Small intestine (tissue), 7 donors: ENCODE results near the gene XIST. TPM values are rescaled to one million over a fixed set of nuclear protein-coding genes. Genes with fewer than 3 reads are reported as not detected.
"Not testable (repeated sequence)": the region's sequence is repeated elsewhere in the genome, so short reads cannot be mapped to it uniquely, and the experiment has no call there.

Source experiments
- DNase-seq, 2 donors: peaks; one replicate each; pipeline versions ENCODE4 v3.0.0 to v3.0.0-alpha.2; 2013
- FAIRE-seq: peaks from 2 replicates; lab custom pipeline; 2012; peaks lifted over from hg19 to GRCh38; lab: Jason Lieb, UNC
- H3K27ac ChIP-seq, 3 donors: one replicate each; pipeline ENCODE4 v1.5.1; 2013; ENCODE audit warnings: low read length in 2 of 3, mild to moderate bottlenecking in 2 of 3, control low read depth in 1 of 3, inconsistent platforms in 1 of 3, low read depth in 1 of 3, moderate library complexity in 1 of 3
- H3K27me3 ChIP-seq, 3 donors: one replicate each; pipeline ENCODE4 v1.6.1; 2013; ENCODE audit warnings: low read length in 3 of 3, inconsistent platforms in 1 of 3; ENCODE audit not compliant: control insufficient read depth in 3 of 3, insufficient read depth in 3 of 3
- H3K36me3 ChIP-seq, 3 donors: one replicate each; pipeline ENCODE4 v1.6.1; 2013; ENCODE audit warnings: low read length in 3 of 3, inconsistent platforms in 1 of 3, low read depth in 1 of 3, mild to moderate bottlenecking in 1 of 3, moderate library complexity in 1 of 3; ENCODE audit not compliant: control insufficient read depth in 3 of 3, insufficient read depth in 2 of 3
- H3K4me1 ChIP-seq, 3 donors: one replicate each; pipeline ENCODE4 v1.6.1; 2013; ENCODE audit warnings: low read length in 2 of 3, inconsistent platforms in 1 of 3, low read depth in 1 of 3, mild to moderate bottlenecking in 1 of 3, moderate library complexity in 1 of 3; ENCODE audit not compliant: control insufficient read depth in 3 of 3, insufficient read depth in 2 of 3
- H3K4me3 ChIP-seq, 3 donors: one replicate each; pipeline ENCODE4 v1.5.1; 2013; ENCODE audit warnings: low read length in 3 of 3, control low read depth in 1 of 3, inconsistent platforms in 1 of 3, low read depth in 1 of 3, mild to moderate bottlenecking in 1 of 3, moderate library complexity in 1 of 3
- H3K9me3 ChIP-seq, 2 donors: one replicate each; pipeline ENCODE4 v1.6.1; 2013; ENCODE audit warnings: low read depth in 1 of 2, low read length in 1 of 2; ENCODE audit not compliant: control insufficient read depth in 2 of 2, insufficient read depth in 1 of 2
- WGBS, 3 donors: extraction: QIAGEN DNeasy Blood & Tissue Kit; methylation state at CpG; one replicate each; pipeline ENCODE4 v1.1.7; 2013; 5-methylcytosine and 5-hydroxymethylcytosine counted together
- polyA plus RNA-seq, 4 donors: library from polyadenylated mRNA; stranded (reverse) in 3 of 4; unstranded in 1 of 4; fragments of 200-250 nt in 3 of 4; fragments of 120-200 nt in 1 of 4; gene quantifications; one replicate each; pipeline versions ENCODE4 v1.2.1 to v1.2.3, GENCODE V29; 2013
- donor health status: healthy with polysubstance abuse.
- donor health status: control.
- donor health status: control.
- donor health status: Bipolar disorder and iron deficiency.
- donor health status: healthy.

XIST gene
- polyA plus RNA-seq, 4 donors: 0.06 to 36.5 (median 1.3) TPM

- Histone ChIP-seq H3K4me3 (no peak overlapping the region), H3K27me3 (no peaks in the 10 kb centered on the region), H3K9me3 (no peaks in the 10 kb centered on the region), H3K4me1 (no peaks in the 10 kb centered on the region), H3K36me3 (no peaks in the 10 kb centered on the region), H3K27ac (no peak overlapping the region)
- no peak for FAIRE-seq
- DNase-seq: no peak
These were observed 40.3 kb downstream of the XIST start for GRCh38 chrX:73812256-73812655.

- not testable (repeated sequence) for H3K27me3 ChIP-seq, H3K4me3 ChIP-seq, H3K9me3 ChIP-seq, DNase-seq, H3K4me1 ChIP-seq, FAIRE-seq, H3K27ac ChIP-seq, H3K36me3 ChIP-seq
- WGBS, 3 donors: 79 to 100% (median 88%) methylated on average over 1 of the region's 1 CpG
These were observed 48.4 kb downstream of the XIST start for GRCh38 chrX:73804109-73804508.

- Histone ChIP-seq H3K4me3 (no peak overlapping the region), H3K27ac (no peak overlapping the region), H3K9me3 (no peaks in the 10 kb centered on the region), H3K27me3 (no peaks in the 10 kb centered on the region), H3K4me1 (no peaks in the 10 kb centered on the region), H3K36me3 (no peaks in the 10 kb centered on the region)
- no peak for FAIRE-seq
- 31 to 53% (median 50%) methylated on average over 3 of the region's 3 CpGs for WGBS, 3 donors
- no peak for DNase-seq
These were observed 52.6 kb downstream of the XIST start for GRCh38 chrX:73799888-73800287.

- not testable (repeated sequence) for H3K36me3 ChIP-seq, H3K27me3 ChIP-seq, H3K27ac ChIP-seq, DNase-seq, H3K4me1 ChIP-seq, H3K4me3 ChIP-seq, H3K9me3 ChIP-seq, FAIRE-seq
- 89 to 94% (median 93%) methylated on average over 8 of the region's 8 CpGs for WGBS, 3 donors
These were observed 60.0 kb downstream of the XIST start for GRCh38 chrX:73792511-73792910.

GRCh38 chrX:73785493-73785892 is 67.0 kb downstream of the XIST start:
- FAIRE-seq (no peak), DNase-seq (no peak)
- Histone ChIP-seq H3K27me3 (no peaks in the 10 kb centered on the region), H3K36me3 (no peaks in the 10 kb centered on the region), H3K27ac (no peak overlapping the region), H3K4me1 (no peaks in the 10 kb centered on the region), H3K4me3 (no peak overlapping the region), H3K9me3 (no peaks in the 10 kb centered on the region)
- WGBS, 3 donors: 18 to 63% (median 19%) methylated on average over 1 of the region's 1 CpG
